Subcutaneous adipose tissue (tissue), 4 donors: ENCODE results near the gene ACADVL. TPM values are rescaled to one million over a fixed set of nuclear protein-coding genes. Genes with fewer than 3 reads are reported as not detected.

Source experiments
- CTCF ChIP-seq: fragments of 450-650 bp; IDR thresholded peaks from one replicate; pipeline ENCODE4 v1.5.1; 2016; ENCODE audit warnings: low read depth, mild to moderate bottlenecking, control low read depth, antibody characterized with exemption, moderate library complexity
- total RNA-seq, 4 donors: library from RNA; depleted of rRNA; stranded (reverse); fragments of >200 nt; gene quantifications; one replicate each; pipeline ENCODE4 v1.1.0, GENCODE V29; 2016

The ACADVL gene
- total RNA-seq, 4 donors from 2014 or later, result 533 to 1,103 (median 672) TPM

- no peak for TF ChIP-seq CTCF
These were observed 7.3 kb downstream of the ACADVL start for GRCh38 chr17:7226721-7227710.

DNA sequence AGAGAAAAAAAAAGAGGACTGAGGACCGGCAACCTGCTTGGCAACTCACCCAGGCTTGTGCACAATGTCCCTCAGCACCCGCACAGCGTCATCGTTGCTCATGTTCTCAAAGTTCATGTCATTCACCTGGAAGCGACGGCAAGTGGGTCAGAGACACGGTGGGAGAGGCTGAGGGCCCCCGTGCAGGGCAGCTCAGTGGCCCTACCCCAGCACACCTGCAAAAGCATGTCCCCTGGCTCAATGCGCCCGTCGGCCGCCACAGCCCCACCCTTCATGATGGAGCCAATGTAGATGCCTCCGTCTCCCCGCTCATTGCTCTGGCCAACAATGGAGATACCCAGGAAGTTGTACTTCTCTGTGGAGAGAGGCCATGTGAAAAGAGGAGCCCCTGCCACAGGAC is 9.2 kb downstream of the ACADVL start:
- TF ChIP-seq CTCF, result no peak

DNA sequence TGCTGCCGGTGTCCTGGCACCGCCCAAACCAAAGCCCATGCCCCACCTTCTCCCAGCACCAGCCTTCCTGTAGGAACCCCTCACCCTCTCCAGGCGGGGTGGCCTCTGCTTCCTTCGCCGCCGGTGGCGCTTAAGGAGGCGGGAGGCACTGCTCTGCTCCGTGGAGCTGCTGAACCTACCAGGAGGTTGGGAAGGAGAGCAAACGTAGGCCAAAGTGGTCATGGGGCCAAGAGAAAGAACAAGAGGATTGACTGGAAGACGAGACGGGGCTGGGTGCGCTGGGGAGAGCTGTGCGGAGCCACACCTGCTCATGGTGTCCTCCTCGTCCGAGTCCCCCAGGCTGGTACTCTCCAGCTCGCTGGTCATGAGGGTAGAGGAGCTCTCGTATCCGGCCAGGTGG is 9.8 kb downstream of the ACADVL start:
- TF ChIP-seq CTCF, result no peak

GRCh38 chr17:7232114-7232513 is 12.4 kb downstream of the ACADVL start:
- no peak for TF ChIP-seq CTCF

DNA sequence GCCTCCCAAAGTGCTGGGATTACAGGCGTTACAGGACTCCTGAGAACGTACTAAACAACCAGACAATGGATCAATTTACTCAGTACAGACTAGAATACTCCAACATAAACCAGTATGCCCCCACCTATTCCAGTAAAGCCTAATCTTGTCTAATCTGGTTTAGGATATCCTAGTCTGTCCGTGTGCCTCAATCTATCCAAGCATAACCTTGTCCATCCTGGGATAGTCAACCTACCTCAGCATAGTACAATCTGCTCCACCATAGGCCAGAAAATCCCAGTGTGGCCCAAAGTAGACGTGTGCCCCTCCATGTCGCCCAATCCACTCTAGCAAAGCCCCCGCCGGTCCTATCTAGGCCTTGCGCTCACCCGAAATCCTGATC is 14.0 kb downstream of the ACADVL start:
- no peak for TF ChIP-seq CTCF

DNA sequence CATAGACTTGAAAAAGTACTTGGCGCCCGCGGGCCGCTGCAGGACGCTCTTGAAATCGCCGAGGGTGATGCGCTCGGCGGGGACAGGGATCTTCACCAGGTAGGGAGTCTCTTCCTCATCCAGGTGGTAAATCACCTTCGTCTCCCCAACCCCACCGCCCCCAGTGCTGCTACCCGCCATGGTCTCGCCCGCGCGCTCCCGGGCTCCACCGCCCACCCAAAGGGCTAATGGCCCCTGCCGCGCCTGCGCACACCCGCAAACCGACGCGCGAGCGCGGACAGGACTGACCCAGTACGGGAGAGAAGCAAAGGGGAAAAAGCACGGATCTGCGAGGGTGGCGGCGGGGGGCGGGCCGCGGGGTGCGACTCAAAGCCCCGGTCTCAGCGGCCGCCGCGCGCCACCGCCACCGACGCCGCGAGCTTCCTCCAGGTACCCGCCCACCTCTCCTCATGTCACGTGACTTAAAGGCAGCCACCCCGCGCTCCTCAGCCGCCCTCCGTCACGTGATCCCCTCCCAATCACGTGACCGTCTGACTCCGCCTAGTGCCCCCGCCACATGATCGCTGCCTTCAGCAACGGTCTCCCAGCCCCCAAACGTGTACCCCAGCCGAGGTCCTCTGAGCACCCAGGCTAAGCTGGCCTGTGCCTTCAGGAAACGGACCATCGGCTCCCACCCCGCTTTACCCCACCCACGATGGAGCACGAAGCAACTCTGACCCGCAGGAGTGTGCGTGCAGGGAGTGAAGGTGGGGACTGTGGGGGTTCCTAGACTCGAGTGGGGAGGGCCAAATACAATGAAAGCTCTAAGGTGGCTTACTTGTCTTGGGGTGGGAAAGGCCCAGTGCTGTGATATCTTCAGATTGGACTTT is 14.6 kb downstream of the ACADVL start, which contains the start of gene DVL2:
DVL2 (minus strand) TSS at position 435 of the 869 bp plus-strand sequence; CDS start at position 180, 255 bp downstream.
- TF ChIP-seq CTCF, result no peak
